ENCODE results near the gene CEP112.

Gene CEP112

DNA sequence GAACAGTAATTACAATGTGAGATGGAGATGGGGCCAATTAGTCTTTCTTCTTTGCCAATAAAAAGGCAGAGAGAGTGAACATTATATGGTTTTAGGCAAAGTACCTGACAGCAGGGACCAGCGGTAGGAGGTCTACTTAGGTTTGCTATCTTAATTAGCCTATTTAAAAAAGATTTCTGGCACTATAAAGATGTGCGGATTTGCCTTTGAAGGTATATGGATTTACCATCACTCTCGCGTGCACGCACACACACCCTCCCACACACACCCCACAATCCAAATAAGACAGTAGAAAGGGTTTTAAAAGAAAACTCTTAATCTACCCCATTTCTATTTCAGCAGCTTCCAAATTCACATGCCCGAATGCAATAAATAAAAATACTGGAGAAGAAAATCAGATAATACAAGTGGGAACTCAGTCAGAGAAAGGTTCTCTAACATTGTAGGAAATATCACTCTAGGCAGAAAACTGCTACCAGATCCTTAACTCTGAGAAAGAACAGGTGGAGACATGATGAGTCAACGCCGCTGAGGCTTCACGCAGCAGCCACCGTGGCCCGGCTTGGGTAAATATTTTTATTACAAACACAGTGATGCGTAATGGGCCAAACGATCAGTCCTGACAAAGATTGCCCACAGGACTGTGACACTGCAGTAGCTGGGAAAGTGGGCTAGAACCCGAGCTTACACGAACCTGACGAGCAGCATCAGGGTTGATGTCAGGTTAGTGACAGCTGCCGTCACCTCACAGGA lies 563.9 kb downstream of the CEP112 start:
- Histone ChIP-seq H3F3A (ENCODE audit: insufficient read depth, low read length) (no peaks in the 10 kb centered on the region), H2AFZ (ENCODE audit: low read length) (no peak overlapping the region), H3K27ac (ENCODE audit: low read length) (no peak overlapping the region), H3K36me3 (replicated peaks; ENCODE audit: insufficient read depth, low read length) (no peaks in the 10 kb centered on the region), H3K4me2 (ENCODE audit: low read depth, low read length) (peak overlapping the region; percentile 22; the same call in 1 of the 2 replicates), H4K20me1 (ENCODE audit: insufficient read depth, low read length) (no peaks in the 10 kb centered on the region), H3K9me3 (replicated peaks; ENCODE audit: insufficient read depth, low read length) (no peaks in the 10 kb centered on the region), H3K27me3 (replicated peaks; ENCODE audit: insufficient read depth, low read length) (no peaks in the 10 kb centered on the region), H3K4me3 (ENCODE audit: low read length) (peak overlapping the region; percentile 2; the same call in 1 of the 2 replicates), H3K9ac (ENCODE audit: low read length) (no peak overlapping the region), H3K9me2 (replicated peaks; ENCODE audit: insufficient read depth, low read length) (no peaks in the 10 kb centered on the region), H3K4me1 (ENCODE audit: low read length) (no peaks in the 10 kb centered on the region), H3K79me2 (ENCODE audit: low read length) (no peaks in the 10 kb centered on the region)
- DNase-seq, result peak; percentile 12
- TF ChIP-seq EZH2phosphoT487 (IDR thresholded peaks at IDR 0.05; ENCODE audit: low read length), result no peak
- no peak for TF ChIP-seq EZH2 (optimal IDR thresholded peaks at IDR 0.05; ENCODE audit: low read depth, low read length)
- TF ChIP-seq, protein P1, sequence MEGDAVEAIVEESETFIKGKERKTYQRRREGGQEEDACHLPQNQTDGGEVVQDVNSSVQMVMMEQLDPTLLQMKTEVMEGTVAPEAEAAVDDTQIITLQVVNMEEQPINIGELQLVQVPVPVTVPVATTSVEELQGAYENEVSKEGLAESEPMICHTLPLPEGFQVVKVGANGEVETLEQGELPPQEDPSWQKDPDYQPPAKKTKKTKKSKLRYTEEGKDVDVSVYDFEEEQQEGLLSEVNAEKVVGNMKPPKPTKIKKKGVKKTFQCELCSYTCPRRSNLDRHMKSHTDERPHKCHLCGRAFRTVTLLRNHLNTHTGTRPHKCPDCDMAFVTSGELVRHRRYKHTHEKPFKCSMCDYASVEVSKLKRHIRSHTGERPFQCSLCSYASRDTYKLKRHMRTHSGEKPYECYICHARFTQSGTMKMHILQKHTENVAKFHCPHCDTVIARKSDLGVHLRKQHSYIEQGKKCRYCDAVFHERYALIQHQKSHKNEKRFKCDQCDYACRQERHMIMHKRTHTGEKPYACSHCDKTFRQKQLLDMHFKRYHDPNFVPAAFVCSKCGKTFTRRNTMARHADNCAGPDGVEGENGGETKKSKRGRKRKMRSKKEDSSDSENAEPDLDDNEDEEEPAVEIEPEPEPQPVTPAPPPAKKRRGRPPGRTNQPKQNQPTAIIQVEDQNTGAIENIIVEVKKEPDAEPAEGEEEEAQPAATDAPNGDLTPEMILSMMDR (IDR thresholded peaks at IDR 0.05; ENCODE audit: low read length), result no peak

DNA sequence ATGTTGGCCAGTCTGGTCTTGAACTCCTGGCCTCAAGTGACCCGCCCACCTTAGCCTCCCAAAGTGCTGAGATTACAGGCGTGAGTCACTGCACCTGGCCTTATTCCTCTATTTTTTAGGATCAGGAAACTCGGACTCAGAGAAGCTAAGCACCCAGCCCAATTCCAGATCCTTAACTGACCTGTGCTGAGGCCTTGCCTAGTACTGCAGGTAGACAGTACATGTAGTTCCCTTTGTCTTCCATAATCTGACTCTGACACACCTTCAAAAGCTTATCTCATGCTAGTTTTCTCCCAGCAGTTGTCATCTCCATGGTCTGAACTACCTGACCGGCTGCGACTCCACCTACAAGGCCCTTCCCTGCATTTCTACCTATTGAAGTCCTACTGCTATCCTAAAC lies 564.8 kb downstream of the CEP112 start:
- H3K9me2 ChIP-seq (replicated peaks; ENCODE audit: insufficient read depth, low read length), result no peaks in the 10 kb centered on the region
- H3K27ac ChIP-seq (ENCODE audit: low read length), result no peak overlapping the region
- no peak overlapping the region for H3K4me3 ChIP-seq (ENCODE audit: low read length)

DNA sequence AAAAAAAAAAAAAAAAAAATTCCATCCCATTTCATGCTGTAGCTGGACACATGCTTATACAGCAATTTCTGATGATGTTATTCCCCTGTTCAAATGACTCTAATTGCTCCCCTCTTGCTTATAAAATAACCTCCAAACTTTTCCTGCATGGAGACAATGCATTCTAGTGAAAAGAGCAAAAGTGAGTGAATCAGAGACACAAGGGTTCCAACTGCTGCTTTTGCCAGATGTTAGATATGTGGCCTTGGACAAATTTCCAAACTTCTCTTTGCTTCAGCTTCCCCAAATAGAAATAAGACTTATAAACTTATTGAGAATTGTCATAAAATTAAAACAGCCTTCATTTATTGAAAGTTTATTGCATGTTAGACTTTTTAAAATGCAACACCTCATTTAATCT lies 565.5 kb downstream of the CEP112 start:
- H4K20me1 ChIP-seq (ENCODE audit: insufficient read depth, low read length), result no peaks in the 10 kb centered on the region
- H3K27me3 ChIP-seq (replicated peaks; ENCODE audit: insufficient read depth, low read length), result no peaks in the 10 kb centered on the region
- H3K9ac ChIP-seq (ENCODE audit: low read length), result no peak overlapping the region
- no peaks in the 10 kb centered on the region for H3F3A ChIP-seq (ENCODE audit: insufficient read depth, low read length)
- no peaks in the 10 kb centered on the region for H3K36me3 ChIP-seq (replicated peaks; ENCODE audit: insufficient read depth, low read length)
- no peak overlapping the region for H3K4me2 ChIP-seq (ENCODE audit: low read depth, low read length)
- TF ChIP-seq, protein P1 (IDR thresholded peaks at IDR 0.05; ENCODE audit: low read length), result no peak
- no peak for TF ChIP-seq EZH2phosphoT487 (IDR thresholded peaks at IDR 0.05; ENCODE audit: low read length)
- TF ChIP-seq EZH2 (optimal IDR thresholded peaks at IDR 0.05; ENCODE audit: low read depth, low read length), result no peak
- H3K79me2 ChIP-seq (ENCODE audit: low read length), result no peaks in the 10 kb centered on the region
- no peaks in the 10 kb centered on the region for H3K4me1 ChIP-seq (ENCODE audit: low read length)
- H3K9me2 ChIP-seq (replicated peaks; ENCODE audit: insufficient read depth, low read length), result no peaks in the 10 kb centered on the region
- H2AFZ ChIP-seq (ENCODE audit: low read length), result no peak overlapping the region
- DNase-seq, result no peak
- no peak overlapping the region for H3K27ac ChIP-seq (ENCODE audit: low read length)
- no peaks in the 10 kb centered on the region for H3K9me3 ChIP-seq (replicated peaks; ENCODE audit: insufficient read depth, low read length)
- H3K4me3 ChIP-seq (ENCODE audit: low read length), result no peak overlapping the region

More for the DNA sequence above, 564.8 kb downstream of the CEP112 start:
- Histone ChIP-seq H3K4me2 (ENCODE audit: low read depth, low read length) (no peak overlapping the region), H3K9me3 (replicated peaks; ENCODE audit: insufficient read depth, low read length) (no peaks in the 10 kb centered on the region), H3F3A (ENCODE audit: insufficient read depth, low read length) (no peaks in the 10 kb centered on the region), H3K27me3 (replicated peaks; ENCODE audit: insufficient read depth, low read length) (no peaks in the 10 kb centered on the region), H3K4me1 (ENCODE audit: low read length) (no peaks in the 10 kb centered on the region), H3K36me3 (replicated peaks; ENCODE audit: insufficient read depth, low read length) (no peaks in the 10 kb centered on the region), H3K79me2 (ENCODE audit: low read length) (no peaks in the 10 kb centered on the region), H3K9ac (ENCODE audit: low read length) (no peak overlapping the region), H4K20me1 (ENCODE audit: insufficient read depth, low read length) (no peaks in the 10 kb centered on the region), H2AFZ (ENCODE audit: low read length) (no peak overlapping the region)
- TF ChIP-seq, protein P1 (IDR thresholded peaks at IDR 0.05; ENCODE audit: low read length), result no peak
- TF ChIP-seq EZH2 (optimal IDR thresholded peaks at IDR 0.05; ENCODE audit: low read depth, low read length), result no peak
- no peak for TF ChIP-seq EZH2phosphoT487 (IDR thresholded peaks at IDR 0.05; ENCODE audit: low read length)
- no peak for DNase-seq

Data from MM.1S (cell line).